Activated CD8-positive, alpha-beta memory T cell treated with anti-CD3 and anti-CD28 coated beads, Interleukin-2, amount 50 U/mL, for 24 hours (primary cell): ENCODE measurements around the gene CEPT1.
"Not testable (repeated sequence)": the region's sequence is repeated elsewhere in the genome, so short reads cannot be mapped to it uniquely, and the experiment has no call there.

Experiments used
- DNase-seq: peaks from one replicate; pipeline ENCODE4 v3.0.0-alpha.2; 2020; ENCODE audit errors: extremely low read depth

CEPT1 gene

GRCh38 chr1:111139956-111140679 is at the start of gene CEPT1, which contains the start of gene DRAM2:
Gene CEPT1 (plus strand): TSS chr1:111140223. CDS start chr1:111147715, 7,492 bp downstream.
Gene DRAM2 (minus strand): TSS chr1:111140093. CDS start chr1:111131554, 8,539 bp downstream.
- peak; percentile 89 for DNase-seq

GRCh38 chr1:111095421-111095820 is 44.6 kb upstream of the CEPT1 start:
- DNase-seq = not testable (repeated sequence)

DNA sequence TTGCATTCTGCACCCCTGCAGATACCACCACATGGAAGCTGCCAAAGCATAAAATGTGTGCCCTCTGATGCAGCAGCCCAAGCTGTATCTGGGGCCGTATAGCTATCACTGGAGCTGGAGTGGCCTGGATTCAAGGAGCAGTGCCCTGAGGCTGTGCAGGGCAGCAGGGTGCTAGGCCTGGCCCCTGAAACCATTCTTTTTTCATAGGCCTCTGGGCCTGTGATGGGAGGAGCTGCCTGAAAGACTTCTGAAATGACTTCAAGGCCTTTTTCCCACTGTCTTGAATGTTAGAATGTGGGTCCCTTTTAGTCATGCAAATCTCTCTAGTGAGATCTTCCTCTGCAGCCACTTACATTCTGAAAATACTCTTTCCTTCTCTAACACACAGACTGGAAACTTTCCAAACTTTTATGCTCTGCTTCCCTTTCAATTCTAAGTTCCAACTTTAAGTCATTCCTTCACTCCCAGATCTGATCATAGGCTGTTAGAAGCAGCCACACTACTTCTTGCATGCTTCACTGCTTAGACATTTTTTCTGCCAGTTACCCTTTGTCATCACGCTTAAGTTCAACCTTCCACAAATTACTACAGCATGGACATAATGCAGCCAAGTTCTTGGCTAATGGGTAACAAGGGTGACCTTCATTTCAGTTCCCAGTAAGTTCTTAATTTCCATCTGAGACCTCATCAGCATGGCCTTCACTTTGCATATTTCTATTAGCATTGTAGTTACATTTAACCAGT is 42.5 kb upstream of the CEPT1 start:
- no peak for DNase-seq

DNA sequence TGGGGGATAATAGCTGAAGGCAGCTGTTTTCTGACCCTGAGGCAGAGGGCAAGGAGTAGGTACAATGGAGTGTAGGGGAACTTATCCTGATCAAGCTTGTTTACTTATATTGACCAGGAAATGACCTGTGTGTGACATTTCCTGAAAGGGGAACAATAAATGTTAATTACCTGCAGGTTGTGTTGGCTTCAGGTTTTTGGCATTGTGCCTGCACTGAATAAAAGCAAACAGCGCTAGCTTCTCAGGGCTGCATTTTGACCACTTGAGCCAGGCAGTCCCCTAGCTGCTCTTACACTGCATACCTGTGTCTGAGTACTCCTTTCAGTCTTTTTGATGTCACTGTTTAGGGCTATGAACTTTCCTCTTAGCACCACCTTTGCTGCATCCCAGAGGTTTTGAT is 40.7 kb upstream of the CEPT1 start:
- DNase-seq = no peak

- DNase-seq = no peak
Observed at GRCh38 chr1:111101854-111102642, 38.0 kb upstream of the CEPT1 start.

DNA sequence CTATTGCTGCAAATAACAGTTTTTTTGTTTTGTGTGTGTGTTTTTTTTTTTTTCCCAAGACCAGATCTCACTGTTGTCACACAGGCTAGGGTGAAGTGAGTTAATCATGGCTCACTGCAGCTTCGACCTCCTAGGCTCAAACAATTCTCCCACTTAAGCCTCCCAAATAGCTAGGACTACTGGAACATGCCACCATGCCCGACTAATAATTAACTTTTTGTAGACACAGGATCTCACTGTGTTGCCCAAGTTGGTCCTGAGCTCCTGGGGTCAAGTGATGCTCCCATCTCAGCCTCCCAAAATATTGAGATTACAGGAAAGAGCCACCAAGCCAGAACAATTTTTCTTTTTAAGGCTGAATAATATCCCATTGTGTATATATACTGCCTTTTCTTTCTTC is 35.0 kb upstream of the CEPT1 start:
- no peak for DNase-seq

- DNase-seq = no peak
Observed at GRCh38 chr1:111110197-111110899, 29.7 kb upstream of the CEPT1 start.

DNA sequence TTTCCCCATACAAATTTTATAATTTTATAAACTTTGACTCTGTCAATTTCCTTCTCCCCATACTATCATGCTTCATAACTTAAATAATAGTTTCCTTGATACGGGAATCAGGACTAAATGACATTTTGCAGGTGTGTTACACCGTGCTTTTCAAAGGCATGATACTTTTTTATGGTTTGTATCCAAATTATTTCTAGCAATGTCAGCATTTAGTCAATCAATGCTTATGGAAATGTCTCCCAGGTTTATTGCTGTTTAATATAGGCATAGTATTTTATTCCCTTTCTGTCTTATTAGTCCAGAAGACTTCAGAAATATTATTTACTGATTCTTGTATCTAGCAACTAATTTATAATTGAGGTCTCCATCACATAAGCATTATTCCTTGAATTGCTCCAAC is 23.5 kb upstream of the CEPT1 start:
- no peak for DNase-seq

DNA sequence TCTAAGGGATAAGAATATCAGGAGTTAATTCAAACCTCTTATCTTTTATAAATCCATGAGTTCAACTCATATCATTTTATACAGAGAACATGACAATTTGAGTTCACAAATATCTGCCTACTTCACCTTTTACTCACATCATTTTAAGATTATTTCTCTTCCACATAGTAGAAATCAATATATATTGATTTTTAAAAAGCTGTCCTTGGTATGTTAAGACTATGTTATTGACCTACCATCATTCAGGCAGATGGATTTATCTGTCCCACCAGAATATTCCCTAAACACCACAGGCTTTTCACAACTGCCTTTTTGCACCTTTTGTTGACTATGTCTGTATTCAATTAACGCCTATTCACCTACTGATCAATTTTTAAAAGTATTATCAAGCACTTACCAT is 13.7 kb upstream of the CEPT1 start:
- DNase-seq = no peak

DNA sequence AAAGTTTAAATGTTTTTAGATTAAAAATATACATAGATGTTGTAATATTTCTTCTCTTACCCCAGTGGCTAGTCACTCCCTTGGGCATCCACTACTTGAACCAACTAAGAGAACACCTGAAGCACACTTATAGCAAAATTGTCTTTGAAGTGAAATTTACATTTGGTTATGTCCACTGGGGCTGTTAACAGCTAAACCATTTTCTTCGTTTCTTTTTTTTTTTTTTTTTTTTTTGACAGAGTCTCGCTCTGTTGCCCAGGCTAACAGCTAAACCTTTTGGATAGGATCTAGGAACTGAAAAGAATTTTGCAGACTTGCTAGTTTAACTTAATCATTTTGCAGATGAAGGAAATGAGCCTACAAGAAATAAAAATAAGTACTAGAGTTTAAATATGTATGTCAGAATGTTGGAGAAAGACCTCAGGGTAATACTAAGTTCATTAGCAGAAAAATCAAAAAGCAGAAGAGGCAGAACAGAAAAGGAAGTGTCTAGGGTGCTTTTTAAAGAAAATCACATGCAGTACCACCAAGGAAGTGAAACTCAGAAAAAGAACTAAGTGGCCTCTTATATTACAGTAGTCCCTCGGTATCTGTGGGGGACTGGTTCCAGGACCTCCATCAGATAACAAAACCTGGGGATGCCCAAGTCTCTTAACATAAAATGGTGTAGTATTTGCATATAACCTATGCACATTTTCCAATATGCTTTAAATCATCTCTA is 11.9 kb upstream of the CEPT1 start:
- no peak for DNase-seq

- no peak for DNase-seq
Observed at GRCh38 chr1:111129376-111129775, 10.6 kb upstream of the CEPT1 start.

DNA sequence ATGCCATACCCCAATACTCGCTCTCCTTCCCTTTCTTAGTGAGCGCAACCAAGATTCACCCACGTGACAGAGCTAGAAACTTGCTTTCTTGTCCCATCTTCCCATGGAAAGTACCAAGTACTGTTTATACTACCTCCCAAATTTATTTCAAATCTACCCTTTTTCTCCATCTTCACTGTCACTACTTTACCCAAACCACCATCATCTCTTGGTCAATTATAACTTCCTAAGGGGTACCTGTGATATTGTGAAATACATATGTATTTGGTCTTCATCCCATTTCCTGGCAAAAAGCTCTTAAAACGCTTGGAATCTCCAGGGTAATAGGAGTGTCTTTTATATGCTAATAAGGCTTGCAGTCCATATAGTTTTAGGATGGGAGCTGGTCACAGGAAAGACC is 8.3 kb upstream of the CEPT1 start:
- DNase-seq = no peak

DNA sequence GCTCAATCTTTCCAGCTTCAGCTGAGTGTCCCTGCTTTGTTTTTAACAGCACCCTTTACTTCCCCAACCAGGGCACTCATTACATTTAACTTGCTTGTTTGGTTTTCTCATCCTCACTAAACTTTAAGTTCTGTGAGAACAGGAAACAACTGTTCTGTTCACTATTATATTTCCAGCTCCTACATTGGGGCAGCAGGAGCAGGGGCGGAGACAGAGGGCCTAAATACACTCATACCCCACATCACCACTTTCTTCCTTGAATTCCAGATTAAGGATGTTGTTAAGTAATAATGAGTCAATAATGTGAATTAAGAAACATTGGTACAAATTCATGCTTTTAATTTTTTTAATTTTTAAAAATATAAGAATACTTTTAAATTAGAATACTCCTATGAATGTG is 6.2 kb upstream of the CEPT1 start:
- DNase-seq = no peak

DNA sequence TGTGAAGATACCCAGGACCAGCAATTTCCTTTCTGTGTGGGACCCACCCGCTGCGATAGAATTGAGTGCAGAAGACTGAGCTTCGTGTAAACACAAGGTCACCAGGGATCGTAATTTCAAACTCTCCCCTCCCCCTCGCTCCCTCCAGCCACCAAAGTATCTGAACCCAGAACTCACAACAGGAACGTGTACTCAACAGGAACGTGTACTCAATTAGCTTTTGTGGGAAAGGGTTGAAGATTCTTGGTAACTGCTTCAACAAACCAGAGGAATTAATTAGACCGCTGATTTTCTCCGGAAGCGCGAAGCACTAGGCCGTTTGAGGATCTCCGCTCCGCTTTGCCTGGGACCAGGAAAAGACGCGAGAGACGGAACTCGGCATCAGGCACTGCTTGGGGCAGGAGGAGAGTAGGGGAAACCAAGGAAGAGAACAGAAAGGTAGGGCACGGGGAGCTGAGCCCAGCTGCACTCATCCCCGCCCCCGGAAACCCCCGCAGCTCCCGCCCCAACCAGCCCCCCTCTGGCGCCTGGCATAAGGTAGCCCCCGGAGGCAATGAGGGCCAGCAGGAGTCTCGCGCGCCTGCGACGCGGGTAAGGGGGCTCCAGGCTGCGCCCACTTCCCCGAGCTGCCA is 583 bp upstream of the CEPT1 start:
- peak; percentile 2 for DNase-seq

- no peak for DNase-seq
Observed at GRCh38 chr1:111140680-111140967, 601 bp downstream of the CEPT1 start.

GRCh38 chr1:111141245-111142220 is 1.5 kb downstream of the CEPT1 start:
- no peak for DNase-seq

- DNase-seq = no peak
Observed at GRCh38 chr1:111142356-111142975, 2.4 kb downstream of the CEPT1 start.

- no peak for DNase-seq
Observed at GRCh38 chr1:111145542-111145941, 5.5 kb downstream of the CEPT1 start.
